Fibroblast of the aortic adventitia (primary cell): ENCODE measurements around the gene TBL1X. TPM values are rescaled to one million over a fixed set of nuclear protein-coding genes. Genes with fewer than 3 reads are reported as not detected.

Experiments used
- DNase-seq: peaks from one replicate; pipeline ENCODE4 v3.0.0-alpha.2; 2010; ENCODE audit warnings: low read depth
- H3K4me3 ChIP-seq: 2 replicates; pipeline ENCODE4 v1.5.1; 2011; ENCODE audit warnings: low read depth, mild to moderate bottlenecking, control low read depth, low read length, moderate library complexity
- total RNA-seq: library from RNA; depleted of rRNA; stranded (reverse); fragments of >200 nt; gene quantifications from 2 replicates; pipeline ENCODE4 v1.2.3, GENCODE V29; 2012; ENCODE audit warnings: low replicate concordance
- TF ChIP-seq, protein P1 (sequence below): IDR thresholded peaks from 2 replicates; pipeline ENCODE4 v1.5.1; 2011; ENCODE audit warnings: mild to moderate bottlenecking, low read length, control low read depth, inconsistent platforms; ENCODE audit not compliant: insufficient read depth

The TBL1X gene
- total RNA-seq, 1 donor: 15.6 TPM

DNA sequence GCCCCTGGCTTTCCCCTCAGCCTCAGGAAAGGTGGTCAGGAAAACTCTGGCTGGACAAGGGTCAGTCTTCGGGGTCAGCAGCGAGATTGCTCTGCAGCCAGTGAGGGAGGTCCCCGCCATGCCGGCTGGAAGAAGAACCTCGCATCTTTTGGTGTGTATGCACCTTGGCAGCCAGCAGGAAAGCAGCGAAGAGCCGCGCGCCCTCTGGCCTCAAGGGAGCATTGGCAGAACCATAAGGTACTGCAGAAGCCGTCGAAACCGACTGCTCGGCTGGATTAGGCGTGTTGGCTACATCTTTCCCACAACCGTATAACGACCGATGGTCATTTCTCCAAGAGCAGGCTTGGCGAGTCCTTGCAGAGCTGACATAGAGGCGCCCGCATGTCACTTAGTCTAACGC, 252.5 kb downstream of the TBL1X start:
- H3K4me3 ChIP-seq: no peak overlapping the region
- TF ChIP-seq, protein P1, sequence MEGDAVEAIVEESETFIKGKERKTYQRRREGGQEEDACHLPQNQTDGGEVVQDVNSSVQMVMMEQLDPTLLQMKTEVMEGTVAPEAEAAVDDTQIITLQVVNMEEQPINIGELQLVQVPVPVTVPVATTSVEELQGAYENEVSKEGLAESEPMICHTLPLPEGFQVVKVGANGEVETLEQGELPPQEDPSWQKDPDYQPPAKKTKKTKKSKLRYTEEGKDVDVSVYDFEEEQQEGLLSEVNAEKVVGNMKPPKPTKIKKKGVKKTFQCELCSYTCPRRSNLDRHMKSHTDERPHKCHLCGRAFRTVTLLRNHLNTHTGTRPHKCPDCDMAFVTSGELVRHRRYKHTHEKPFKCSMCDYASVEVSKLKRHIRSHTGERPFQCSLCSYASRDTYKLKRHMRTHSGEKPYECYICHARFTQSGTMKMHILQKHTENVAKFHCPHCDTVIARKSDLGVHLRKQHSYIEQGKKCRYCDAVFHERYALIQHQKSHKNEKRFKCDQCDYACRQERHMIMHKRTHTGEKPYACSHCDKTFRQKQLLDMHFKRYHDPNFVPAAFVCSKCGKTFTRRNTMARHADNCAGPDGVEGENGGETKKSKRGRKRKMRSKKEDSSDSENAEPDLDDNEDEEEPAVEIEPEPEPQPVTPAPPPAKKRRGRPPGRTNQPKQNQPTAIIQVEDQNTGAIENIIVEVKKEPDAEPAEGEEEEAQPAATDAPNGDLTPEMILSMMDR: no peak
- no peak for DNase-seq

- TF ChIP-seq, protein P1: no peak
- no peak for DNase-seq
- no peak overlapping the region for H3K4me3 ChIP-seq
Measured at GRCh38 chrX:9724711-9725110, 259.9 kb downstream of the TBL1X start.

GRCh38 chrX:9728261-9728660, 263.4 kb downstream of the TBL1X start:
- TF ChIP-seq, protein P1: no peak
- no peak for DNase-seq
- H3K4me3 ChIP-seq: no peak overlapping the region

DNA sequence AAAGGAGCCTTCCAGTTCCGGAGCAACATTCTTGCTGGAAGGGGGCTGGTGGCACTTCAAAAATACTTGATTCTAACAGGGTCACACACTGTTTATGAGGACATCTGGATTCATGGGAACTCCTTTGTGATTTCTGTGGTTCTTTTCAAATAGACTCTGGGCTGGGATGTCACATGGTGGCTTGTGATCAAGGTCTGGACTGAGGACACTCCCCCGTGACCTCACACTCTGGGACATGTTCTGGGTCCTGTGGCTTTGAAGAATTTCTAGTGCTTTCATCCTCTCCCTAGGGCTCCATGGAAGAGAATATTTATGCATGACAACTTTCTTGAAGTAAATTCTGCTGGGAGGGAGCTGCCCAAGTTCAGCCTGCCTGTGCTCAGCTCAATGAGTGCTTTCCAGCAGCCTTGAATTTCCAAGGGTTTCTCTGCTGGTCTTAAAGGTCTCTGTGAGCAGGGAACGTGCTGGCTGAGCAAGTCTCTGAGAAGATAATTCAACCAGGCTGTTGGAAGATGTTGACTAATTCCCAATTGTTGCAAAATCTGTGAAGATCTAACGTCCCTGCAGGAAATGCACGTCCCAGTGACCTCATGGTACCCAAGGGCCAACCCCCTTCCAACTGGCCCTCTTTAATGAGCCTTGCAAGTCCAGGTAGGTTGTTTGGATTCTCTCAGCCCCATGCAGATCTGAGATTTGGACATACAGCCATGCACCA, 264.5 kb downstream of the TBL1X start:
- TF ChIP-seq, protein P1: no peak

DNA sequence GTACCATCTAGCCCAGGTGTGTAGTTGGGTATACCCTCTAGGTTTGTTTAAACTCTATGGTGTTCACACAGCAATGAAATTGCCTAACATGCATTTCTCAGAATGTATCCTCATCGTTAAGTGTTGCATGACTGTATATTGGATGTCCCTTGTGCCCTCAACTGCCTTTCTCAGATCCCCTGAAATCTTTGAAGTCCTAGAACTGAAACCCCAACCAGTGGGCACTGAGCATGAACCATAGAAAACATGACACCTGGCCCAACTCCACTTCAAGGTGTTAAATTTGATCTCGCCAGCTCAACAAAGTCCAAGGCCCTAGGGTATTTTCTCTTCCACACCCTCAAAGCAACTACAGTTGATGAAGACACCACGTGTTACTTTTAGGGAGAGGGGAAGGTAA, 265.2 kb downstream of the TBL1X start:
- no peak overlapping the region for H3K4me3 ChIP-seq
- TF ChIP-seq, protein P1: no peak
- DNase-seq: no peak

More for the DNA sequence above, 264.5 kb downstream of the TBL1X start:
- H3K4me3 ChIP-seq: no peak overlapping the region
- DNase-seq: no peak

- DNase-seq: no peak
- no peak overlapping the region for H3K4me3 ChIP-seq
- TF ChIP-seq, protein P1: no peak
Measured at GRCh38 chrX:9730752-9731151, 265.9 kb downstream of the TBL1X start.

GRCh38 chrX:9737363-9737762, 272.5 kb downstream of the TBL1X start:
- H3K4me3 ChIP-seq: no peak overlapping the region
- TF ChIP-seq, protein P1: no peak
- no peak for DNase-seq
